Naive thymus-derived CD8-positive, alpha-beta T cell (primary cell): ENCODE results near the gene GABRG2. TPM values are rescaled to one million over a fixed set of nuclear protein-coding genes. Genes with fewer than 3 reads are reported as not detected.

ENCODE experiments used
- ATAC-seq, 2 donors: fragments of 150-1000 bp; cut with Tn5 transposase in 1 of 2; sonication (Bioruptor Pico), chemical (Tn5 transposase) in 1 of 2; 1 replicate in 1 of 2; 2 replicates in 1 of 2; pipeline ENCODE4 v1.10.0; 2021; ENCODE audit warnings: mild to moderate bottlenecking in 2 of 2, moderate library complexity in 2 of 2
- POLR2A ChIA-PET: fragments of 350-600 bp; sonication (Branson Sonifier 250); formaldehyde crosslinking; loops from one replicate; lab custom pipeline; 2021; ENCODE audit warnings: antibody characterized with exemption; lab: Charles Lee
- DNase-seq, 10 donors: peaks; one replicate each; pipeline versions ENCODE4 v3.0.0 to v3.0.0-alpha.2; 2020 to 2022
- H3K27ac Mint-ChIP-seq, 10 donors: one replicate each; pipeline ENCODE4 v1.8.0; 2020 to 2022; ENCODE audit warnings: mild to moderate bottlenecking in 10 of 10, mixed read lengths in 10 of 10, moderate library complexity in 4 of 10, inconsistent platforms in 1 of 10
- H3K27me3 Mint-ChIP-seq, 5 donors: one replicate each; pipeline ENCODE4 v1.8.0; 2021 to 2022; ENCODE audit warnings: mixed read lengths in 5 of 5
- H3K36me3 Mint-ChIP-seq, 3 donors: one replicate each; pipeline ENCODE4 v1.8.0; 2020 to 2022; ENCODE audit warnings: mixed read lengths in 3 of 3, mild to moderate bottlenecking in 2 of 3, inconsistent platforms in 1 of 3
- H3K4me1 Mint-ChIP-seq, 4 donors: one replicate each; pipeline ENCODE4 v1.8.0; 2021 to 2022; ENCODE audit warnings: mixed read lengths in 4 of 4
- H3K4me3 Mint-ChIP-seq, 10 donors: one replicate each; pipeline ENCODE4 v1.8.0; 2020 to 2022; ENCODE audit warnings: mild to moderate bottlenecking in 10 of 10, mixed read lengths in 10 of 10, moderate library complexity in 6 of 10, inconsistent platforms in 1 of 10
- H3K9me3 Mint-ChIP-seq, 9 donors: one replicate each; pipeline ENCODE4 v1.8.0; 2020 to 2022; ENCODE audit warnings: mixed read lengths in 9 of 9, mild to moderate bottlenecking in 3 of 9, inconsistent platforms in 1 of 9, moderate library complexity in 1 of 9
- polyA plus RNA-seq, 3 donors: library from polyadenylated mRNA; unstranded; fragments of 300-500 nt; fragmentation: Illumina TruSeq; gene quantifications; one replicate each; pipeline ENCODE4 v1.2.3, GENCODE V29; 2021
- total RNA-seq, 8 experiments: library from RNA in 2 of 8; stranded (reverse) in 2 of 8; gene quantifications; one replicate each; pipeline ENCODE4 v1.2.3 and lab custom pipeline; 2021 to 2026

Gene GABRG2
- total and polyA plus RNA-seq, 5 experiments from 2014 or later, result 0.64 to 2.3 TPM; not detected in 3

- no peaks in the 10 kb centered on the region for H3K4me1 Mint-ChIP-seq
- ATAC-seq (no peak), DNase-seq (no peak)
- H3K4me3 Mint-ChIP-seq, result no peak overlapping the region
- peaks cover 0 to 25% (median 6%) of the 10 kb centered on the region in 9 donors for H3K9me3 Mint-ChIP-seq
- POLR2A ChIA-PET, result no interaction called here
- no peak overlapping the region for H3K27ac Mint-ChIP-seq
- no peaks in the 10 kb centered on the region for H3K27me3 Mint-ChIP-seq
- no peaks in the 10 kb centered on the region for H3K36me3 Mint-ChIP-seq
These were observed 40.0 kb downstream of the GABRG2 start for GRCh38 chr5:162107591-162107990.

GRCh38 chr5:162119801-162120200 lies 52.2 kb downstream of the GABRG2 start:
- H3K27ac Mint-ChIP-seq, result no peak overlapping the region
- ATAC-seq (no peak), DNase-seq (no peak)
- H3K4me1 Mint-ChIP-seq, result no peaks in the 10 kb centered on the region
- POLR2A ChIA-PET, result no interaction called here
- H3K4me3 Mint-ChIP-seq, result no peak overlapping the region
- no peaks in the 10 kb centered on the region for H3K27me3 Mint-ChIP-seq
- H3K9me3 Mint-ChIP-seq, result peaks cover 0 to 15% (median 2%) of the 10 kb centered on the region in 9 donors
- no peaks in the 10 kb centered on the region for H3K36me3 Mint-ChIP-seq

- POLR2A ChIA-PET, result no interaction called here
- DNase-seq (no peak), ATAC-seq (no peak)
- Mint-ChIP-seq H3K36me3 (no peaks in the 10 kb centered on the region), H3K4me1 (no peaks in the 10 kb centered on the region), H3K4me3 (no peak overlapping the region), H3K9me3 (peaks cover 0 to 13% (median 3%) of the 10 kb centered on the region in 9 donors), H3K27me3 (no peaks in the 10 kb centered on the region), H3K27ac (no peak overlapping the region)
These were observed 60.5 kb downstream of the GABRG2 start for GRCh38 chr5:162128117-162128516.

GRCh38 chr5:162132348-162132747 lies 64.8 kb downstream of the GABRG2 start:
- H3K27me3 Mint-ChIP-seq, result no peaks in the 10 kb centered on the region
- H3K27ac Mint-ChIP-seq, result no peak overlapping the region
- no peaks in the 10 kb centered on the region for H3K36me3 Mint-ChIP-seq
- no peak for DNase-seq
- no peak for ATAC-seq
- no peak overlapping the region for H3K4me3 Mint-ChIP-seq
- POLR2A ChIA-PET, result no interaction called here
- no peaks in the 10 kb centered on the region for H3K4me1 Mint-ChIP-seq
- H3K9me3 Mint-ChIP-seq, result peaks cover 0 to 20% (median 0%) of the 10 kb centered on the region in 9 donors

DNA sequence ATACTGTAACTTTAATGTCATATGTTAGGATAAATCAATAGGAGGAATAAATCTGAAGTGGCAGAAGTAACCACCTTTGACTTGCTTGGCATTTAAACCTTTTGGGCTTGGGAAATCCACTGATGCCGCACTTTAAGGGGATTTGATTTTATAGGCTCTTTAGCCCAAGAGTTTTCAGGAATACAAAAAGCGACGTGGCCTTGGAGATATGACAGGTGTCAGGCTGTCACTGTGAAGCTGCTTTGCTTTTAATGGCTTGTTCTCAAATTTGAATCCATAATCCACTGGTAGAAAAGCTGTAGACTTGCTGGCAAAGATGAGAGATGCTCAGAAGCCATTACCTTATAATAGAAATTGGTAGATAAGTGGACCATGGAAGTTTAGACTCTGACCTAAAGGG lies 71.6 kb downstream of the GABRG2 start:
- DNase-seq (no peak), ATAC-seq (no peak)
- POLR2A ChIA-PET, result no interaction called here
- peaks cover under 1 to 33% (median 3%) of the 10 kb centered on the region in 9 donors for H3K9me3 Mint-ChIP-seq
- no peaks in the 10 kb centered on the region for H3K36me3 Mint-ChIP-seq
- no peaks in the 10 kb centered on the region for H3K27me3 Mint-ChIP-seq
- H3K27ac Mint-ChIP-seq, result no peak overlapping the region
- H3K4me1 Mint-ChIP-seq, result no peaks in the 10 kb centered on the region
- H3K4me3 Mint-ChIP-seq, result no peak overlapping the region

GRCh38 chr5:162154242-162154641 lies 86.7 kb downstream of the GABRG2 start:
- POLR2A ChIA-PET, result no interaction called here
- Mint-ChIP-seq H3K9me3 (peaks cover 0 to 7% (median 0%) of the 10 kb centered on the region in 9 donors), H3K27ac (no peak overlapping the region), H3K4me1 (no peaks in the 10 kb centered on the region), H3K36me3 (no peaks in the 10 kb centered on the region), H3K4me3 (no peak overlapping the region), H3K27me3 (no peaks in the 10 kb centered on the region)
- DNase-seq (no peak), ATAC-seq (no peak)

- no peak for ATAC-seq
- POLR2A ChIA-PET, result no interaction called here
- no peak for DNase-seq
- Mint-ChIP-seq H3K4me3 (no peak overlapping the region), H3K27ac (no peak overlapping the region), H3K4me1 (no peaks in the 10 kb centered on the region), H3K36me3 (no peaks in the 10 kb centered on the region), H3K9me3 (peaks cover 0 to 20% (median 5%) of the 10 kb centered on the region in 9 donors), H3K27me3 (no peaks in the 10 kb centered on the region)
These were observed 92.8 kb downstream of the GABRG2 start for GRCh38 chr5:162160401-162160800.

DNA sequence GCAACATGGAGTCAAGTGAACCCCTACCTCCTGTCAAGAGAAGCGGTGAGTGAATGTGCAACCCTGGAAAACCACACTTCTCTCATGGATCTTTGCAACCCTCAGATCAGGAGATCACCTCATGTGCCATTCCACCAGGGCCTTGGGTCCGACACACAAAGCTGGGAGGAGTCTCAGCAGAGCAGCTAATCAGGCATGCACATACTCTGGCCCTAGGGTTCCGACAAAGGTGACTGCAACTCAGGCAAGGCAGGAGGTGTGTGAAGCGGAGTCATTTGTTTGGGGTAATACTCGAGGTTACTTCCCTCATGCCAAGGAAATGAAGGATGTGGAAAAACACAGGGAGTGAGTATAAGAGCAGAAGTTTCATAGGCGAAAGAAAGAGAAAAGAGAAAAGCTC lies 96.1 kb downstream of the GABRG2 start:
- H3K4me3 Mint-ChIP-seq, result no peak overlapping the region
- DNase-seq (no peak), ATAC-seq (no peak)
- POLR2A ChIA-PET, result no interaction called here
- peaks cover 0 to 13% (median 0%) of the 10 kb centered on the region in 3 donors for H3K36me3 Mint-ChIP-seq
- H3K27ac Mint-ChIP-seq, result no peak overlapping the region
- no peaks in the 10 kb centered on the region for H3K4me1 Mint-ChIP-seq
- peaks cover 6 to 53% (median 20%) of the 10 kb centered on the region in 9 donors for H3K9me3 Mint-ChIP-seq
- H3K27me3 Mint-ChIP-seq, result no peaks in the 10 kb centered on the region

GRCh38 chr5:162174358-162174974 lies 106.9 kb downstream of the GABRG2 start:
- POLR2A ChIA-PET, result no interaction called here
- no peak overlapping the region for H3K4me3 Mint-ChIP-seq
- ATAC-seq, result no peak

DNA sequence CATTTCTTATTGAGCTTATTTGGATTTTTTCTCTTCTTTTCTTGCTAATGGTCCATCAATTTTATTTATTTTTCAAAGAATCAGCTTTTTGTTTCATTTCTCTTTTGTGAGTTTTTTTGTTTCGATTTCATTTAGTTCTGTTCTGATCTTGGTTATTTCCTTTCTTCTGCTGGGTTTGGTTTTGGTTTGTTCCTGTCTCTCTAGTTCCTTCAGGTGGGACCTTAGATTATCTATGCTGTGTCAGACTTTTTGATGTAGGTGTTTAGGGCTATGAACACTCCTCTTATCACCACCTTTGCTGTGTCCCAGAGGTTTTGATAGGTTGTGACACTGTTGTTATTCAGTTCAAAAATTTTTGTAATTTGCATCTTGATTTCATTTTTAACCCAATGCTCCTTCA lies 119.8 kb downstream of the GABRG2 start:
- POLR2A ChIA-PET, result no interaction called here
- Mint-ChIP-seq H3K4me1 (no peaks in the 10 kb centered on the region), H3K27me3 (no peaks in the 10 kb centered on the region), H3K27ac (no peak overlapping the region), H3K4me3 (no peak overlapping the region), H3K36me3 (no peaks in the 10 kb centered on the region), H3K9me3 (peaks cover 0 to 26% (median 7%) of the 10 kb centered on the region in 9 donors)
- DNase-seq (no peak), ATAC-seq (no peak)

More at GRCh38 chr5:162174358-162174974, 106.9 kb downstream of the GABRG2 start:
- DNase-seq, result no peak
- H3K27ac Mint-ChIP-seq, result no peak overlapping the region
- no peaks in the 10 kb centered on the region for H3K36me3 Mint-ChIP-seq
- peaks cover 0 to 20% (median 4%) of the 10 kb centered on the region in 9 donors for H3K9me3 Mint-ChIP-seq
- no peaks in the 10 kb centered on the region for H3K4me1 Mint-ChIP-seq
- H3K27me3 Mint-ChIP-seq, result no peaks in the 10 kb centered on the region

GRCh38 chr5:162189719-162190118 lies 122.1 kb downstream of the GABRG2 start:
- no peaks in the 10 kb centered on the region for H3K4me1 Mint-ChIP-seq
- H3K4me3 Mint-ChIP-seq, result no peak overlapping the region
- H3K27me3 Mint-ChIP-seq, result no peaks in the 10 kb centered on the region
- ATAC-seq (no peak), DNase-seq (no peak)
- H3K9me3 Mint-ChIP-seq, result peaks cover 0 to 33% (median 7%) of the 10 kb centered on the region in 9 donors
- POLR2A ChIA-PET, result no interaction called here
- H3K36me3 Mint-ChIP-seq, result no peaks in the 10 kb centered on the region
- H3K27ac Mint-ChIP-seq, result no peak overlapping the region

GRCh38 chr5:162193012-162193411 lies 125.4 kb downstream of the GABRG2 start:
- Mint-ChIP-seq H3K9me3 (peaks cover 0 to 20% (median under 1%) of the 10 kb centered on the region in 9 donors), H3K27ac (no peak overlapping the region), H3K4me3 (no peak overlapping the region), H3K36me3 (no peaks in the 10 kb centered on the region), H3K4me1 (no peaks in the 10 kb centered on the region), H3K27me3 (no peaks in the 10 kb centered on the region)
- ATAC-seq (no peak), DNase-seq (no peak)
- POLR2A ChIA-PET, result no interaction called here

DNA sequence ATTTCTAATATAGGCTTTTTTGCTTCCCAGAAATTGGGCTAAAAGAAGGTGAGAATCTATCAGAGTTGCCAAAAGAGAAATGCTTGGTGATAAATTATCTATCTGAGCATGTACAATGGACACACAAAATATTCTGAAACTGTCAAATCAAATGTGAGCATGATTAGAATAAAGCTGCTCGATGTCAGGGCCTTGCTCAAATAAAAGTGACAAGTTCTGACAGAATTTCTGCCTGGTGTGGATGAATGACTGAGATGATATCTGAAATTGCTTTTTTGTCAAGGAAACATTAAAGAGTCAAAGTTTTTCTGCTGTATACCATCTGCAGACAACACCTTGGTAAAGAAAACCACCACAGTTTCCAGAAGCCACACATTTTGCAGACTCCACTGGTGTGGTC lies 128.8 kb downstream of the GABRG2 start:
- POLR2A ChIA-PET, result no interaction called here
- H3K27me3 Mint-ChIP-seq, result no peaks in the 10 kb centered on the region
- no peak overlapping the region for H3K4me3 Mint-ChIP-seq
- no peaks in the 10 kb centered on the region for H3K4me1 Mint-ChIP-seq
- H3K27ac Mint-ChIP-seq, result no peak overlapping the region
- no peak for ATAC-seq
- DNase-seq, result no peak
- no peaks in the 10 kb centered on the region for H3K36me3 Mint-ChIP-seq
- peaks cover 0 to 7% (median 5%) of the 10 kb centered on the region in 9 donors for H3K9me3 Mint-ChIP-seq

DNA sequence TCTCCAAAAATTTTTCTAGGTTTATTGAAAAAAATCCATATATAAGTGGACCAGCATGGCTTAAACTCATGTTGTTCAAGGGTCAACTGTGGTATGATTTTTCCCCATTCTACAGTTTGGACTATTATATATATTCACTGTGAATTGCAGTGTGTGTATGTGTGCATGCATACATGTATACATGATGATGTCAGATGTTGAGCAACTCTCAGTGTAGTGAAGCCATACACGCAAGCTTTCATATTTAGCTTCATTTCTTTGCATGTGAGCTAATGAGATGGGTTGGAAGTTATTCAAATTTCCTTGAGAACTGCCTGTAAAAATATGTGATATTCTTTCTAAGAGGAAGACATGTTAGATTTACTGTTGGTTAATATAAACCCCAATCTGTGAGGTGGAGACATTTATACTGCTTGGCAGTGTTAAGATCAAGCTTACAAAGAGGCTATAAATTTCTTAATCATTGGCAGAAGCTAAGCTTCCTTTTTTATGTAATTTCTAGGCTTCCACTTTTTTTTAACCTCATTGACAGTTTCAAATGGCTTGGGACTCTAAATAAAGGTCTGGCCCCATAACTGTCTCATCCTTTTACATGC lies 134.8 kb downstream of the GABRG2 start:
- Mint-ChIP-seq H3K27ac (no peak overlapping the region), H3K27me3 (peaks cover 0 to 2% (median 0%) of the 10 kb centered on the region in 5 donors), H3K4me1 (no peaks in the 10 kb centered on the region), H3K9me3 (peaks cover 0 to 10% (median 2%) of the 10 kb centered on the region in 9 donors), H3K4me3 (no peak overlapping the region), H3K36me3 (no peaks in the 10 kb centered on the region)
- no peak for ATAC-seq
- POLR2A ChIA-PET, result no interaction called here
- DNase-seq, result no peak
